NCI-H2081 treated with DMSO at 0.1 percent for 48 hours (cell line): ENCODE data around the gene SF3A2.

Experiments
- DNase-seq: peaks from one replicate; lab custom pipeline; 2025; lab: John Stamatoyannopoulos, UW

Gene SF3A2

GRCh38 chr19:2207991-2208860, 28.4 kb upstream of the SF3A2 start:
- no peak for DNase-seq

- no peak for DNase-seq
These were observed 27.6 kb upstream of the SF3A2 start for GRCh38 chr19:2208975-2209374.

- no peak for DNase-seq
These were observed 27.2 kb upstream of the SF3A2 start for GRCh38 chr19:2209408-2209807.

- DNase-seq, result no peak
These were observed 26.4 kb upstream of the SF3A2 start for GRCh38 chr19:2210206-2210605.

- no peak for DNase-seq
These were observed 25.5 kb upstream of the SF3A2 start for GRCh38 chr19:2210987-2211740.

- no peak for DNase-seq
These were observed 23.5 kb upstream of the SF3A2 start for GRCh38 chr19:2212861-2213711.

GRCh38 chr19:2213799-2214198, 22.8 kb upstream of the SF3A2 start:
- no peak for DNase-seq

GRCh38 chr19:2214251-2214650, 22.4 kb upstream of the SF3A2 start:
- DNase-seq, result no peak

- no peak for DNase-seq
These were observed 21.3 kb upstream of the SF3A2 start for GRCh38 chr19:2215281-2215751.

- no peak for DNase-seq
These were observed 20.0 kb upstream of the SF3A2 start for GRCh38 chr19:2216361-2217225.

GRCh38 chr19:2217591-2217990, 19.0 kb upstream of the SF3A2 start:
- no peak for DNase-seq

- no peak for DNase-seq
These were observed 16.9 kb upstream of the SF3A2 start for GRCh38 chr19:2219726-2220125.

GRCh38 chr19:2221250-2221831, 15.3 kb upstream of the SF3A2 start:
- no peak for DNase-seq

- DNase-seq, result no peak
These were observed 14.7 kb upstream of the SF3A2 start for GRCh38 chr19:2221918-2222317.

- no peak for DNase-seq
These were observed 13.2 kb upstream of the SF3A2 start for GRCh38 chr19:2223391-2223790.

- DNase-seq, result no peak
These were observed 12.7 kb upstream of the SF3A2 start for GRCh38 chr19:2223959-2224358.

GRCh38 chr19:2224754-2225349, 11.8 kb upstream of the SF3A2 start:
- no peak for DNase-seq

- no peak for DNase-seq
These were observed 11.1 kb upstream of the SF3A2 start for GRCh38 chr19:2225415-2226050.

- no peak for DNase-seq
These were observed 10.4 kb upstream of the SF3A2 start for GRCh38 chr19:2226051-2226839.
